ENCODE results near the gene MAP1B.

MAP1B gene

GRCh38 chr5:72134226-72134899, 27.1 kb downstream of the MAP1B start:
- DNase-seq = no peak

GRCh38 chr5:72137826-72138409, 30.6 kb downstream of the MAP1B start:
- no peak for DNase-seq

GRCh38 chr5:72138943-72139521, 31.8 kb downstream of the MAP1B start:
- DNase-seq = no peak

GRCh38 chr5:72140711-72141110, 33.4 kb downstream of the MAP1B start:
- no peak for DNase-seq

GRCh38 chr5:72141440-72142355, 34.4 kb downstream of the MAP1B start:
- DNase-seq = no peak

- no peak for DNase-seq
Observed at GRCh38 chr5:72144762-72145161, 37.5 kb downstream of the MAP1B start.

GRCh38 chr5:72145348-72145747, 38.1 kb downstream of the MAP1B start:
- DNase-seq = no peak

GRCh38 chr5:72146056-72146455, 38.8 kb downstream of the MAP1B start:
- no peak for DNase-seq

GRCh38 chr5:72147569-72147968, 40.3 kb downstream of the MAP1B start:
- no peak for DNase-seq

GRCh38 chr5:72149742-72150141, 42.5 kb downstream of the MAP1B start:
- DNase-seq = no peak

- DNase-seq = no peak
Observed at GRCh38 chr5:72151169-72151568, 43.9 kb downstream of the MAP1B start.

GRCh38 chr5:72151646-72152045, 44.4 kb downstream of the MAP1B start:
- DNase-seq = no peak

GRCh38 chr5:72152545-72152944, 45.3 kb downstream of the MAP1B start:
- no peak for DNase-seq

GRCh38 chr5:72153551-72153950, 46.3 kb downstream of the MAP1B start:
- no peak for DNase-seq

GRCh38 chr5:72154076-72154756, 46.9 kb downstream of the MAP1B start:
- no peak for DNase-seq

GRCh38 chr5:72156946-72157624, 49.8 kb downstream of the MAP1B start:
- DNase-seq = no peak

- DNase-seq = no peak
Observed at GRCh38 chr5:72157625-72157962, 50.3 kb downstream of the MAP1B start.

- DNase-seq = no peak
Observed at GRCh38 chr5:72159501-72159911, 52.2 kb downstream of the MAP1B start.

GRCh38 chr5:72160329-72160728, 53.1 kb downstream of the MAP1B start:
- DNase-seq = no peak

- no peak for DNase-seq
Observed at GRCh38 chr5:72160959-72161358, 53.7 kb downstream of the MAP1B start.

- DNase-seq = no peak
Observed at GRCh38 chr5:72161951-72162350, 54.7 kb downstream of the MAP1B start.

GRCh38 chr5:72163349-72163983, 56.2 kb downstream of the MAP1B start:
- DNase-seq = no peak

All from NCI-H1417 treated with DMSO at 0.1 percent for 48 hours (cell line).